Activated naive CD4-positive, alpha-beta T cell (primary cell): ENCODE data around the gene CYRIA.

Source experiments
- DNase-seq, 4 experiments: peaks; one replicate each; lab custom pipeline; 2025; lab: John Stamatoyannopoulos, UW

The CYRIA gene

DNA sequence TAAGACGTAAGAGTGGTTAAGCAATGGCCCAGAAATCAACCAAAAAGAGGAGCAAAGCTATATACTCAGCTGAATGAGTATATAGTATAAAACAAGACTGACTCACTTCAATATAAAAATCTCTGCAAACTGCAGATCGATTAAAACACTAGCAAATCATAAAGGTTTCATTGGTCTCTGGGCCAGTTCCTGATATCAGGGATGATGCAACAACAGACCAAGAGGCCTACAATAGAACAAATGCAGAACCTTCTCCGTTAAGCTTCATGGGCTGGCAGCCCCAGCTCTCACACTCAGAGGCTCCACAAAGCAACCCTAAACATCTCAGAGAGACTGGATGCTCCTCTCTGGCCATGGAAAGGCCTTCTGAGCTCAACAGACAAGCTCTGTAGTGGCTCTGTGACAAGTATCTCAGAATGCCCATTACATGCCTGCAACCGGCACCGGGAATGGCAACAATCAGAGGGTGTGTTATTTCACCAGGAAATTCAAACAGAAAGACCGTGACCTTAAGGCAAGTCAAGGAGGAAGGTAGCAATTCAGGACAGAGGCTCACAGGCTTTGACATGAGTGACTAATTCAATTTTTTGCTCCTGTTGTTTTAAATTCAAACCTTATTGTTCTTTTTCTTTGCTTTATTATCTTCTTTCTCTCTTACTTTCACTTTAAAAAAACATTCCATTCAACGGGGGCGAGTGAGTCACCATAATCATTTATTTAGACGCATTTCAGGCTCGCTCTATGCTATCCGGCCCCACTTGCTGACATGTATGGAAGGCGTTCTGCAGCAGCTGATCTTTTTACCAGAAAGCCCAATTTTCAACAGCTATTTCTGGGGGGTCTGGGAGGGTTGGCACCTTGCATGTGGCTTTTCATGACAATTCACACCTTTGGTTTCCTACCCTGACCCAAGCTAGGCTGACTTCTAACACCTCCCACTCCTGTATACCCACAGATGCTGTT, 15.1 kb downstream of the CYRIA start:
- no peak for DNase-seq

DNA sequence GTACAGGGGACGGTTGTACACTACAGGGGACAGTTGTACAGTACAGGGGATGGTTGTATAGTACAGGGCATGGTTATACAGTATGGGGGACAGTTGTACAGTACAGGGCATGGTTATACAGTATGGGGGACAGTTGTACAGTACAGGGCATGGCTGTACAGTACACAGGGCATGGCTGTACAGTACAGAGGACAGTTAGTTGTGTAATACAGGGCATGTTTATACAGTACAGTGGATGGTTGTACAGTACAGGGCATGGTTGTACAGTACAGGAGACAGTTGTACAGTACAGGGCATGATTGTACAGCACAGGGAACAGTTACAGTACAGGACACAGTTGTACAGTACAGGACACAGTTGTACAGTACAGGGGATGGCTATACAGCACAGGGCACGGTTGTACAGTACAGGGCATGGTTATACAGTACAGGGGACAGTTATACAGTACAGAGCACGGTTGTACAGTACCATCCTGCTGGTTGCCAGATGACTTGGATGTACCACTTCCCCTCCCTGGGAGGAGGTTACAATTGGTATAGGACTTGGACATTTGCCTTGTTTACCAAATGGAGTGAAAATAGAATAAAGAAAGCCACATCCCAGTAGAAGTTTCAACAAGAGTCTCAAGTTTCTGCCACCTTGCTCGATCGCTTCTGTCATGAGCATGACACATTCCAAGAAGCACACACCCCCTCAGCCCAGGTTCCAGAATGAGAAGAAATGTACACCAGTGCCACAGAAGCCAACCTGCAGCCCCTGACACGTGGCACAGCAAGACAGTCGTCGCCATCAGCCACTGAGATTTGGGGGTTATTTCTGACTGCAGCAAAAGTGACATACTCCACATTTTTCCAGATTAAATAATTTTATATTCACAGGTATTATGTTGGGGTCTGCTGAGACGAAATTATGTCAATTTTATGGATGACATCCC, 16.0 kb downstream of the CYRIA start:
- DNase-seq = no peak

DNA sequence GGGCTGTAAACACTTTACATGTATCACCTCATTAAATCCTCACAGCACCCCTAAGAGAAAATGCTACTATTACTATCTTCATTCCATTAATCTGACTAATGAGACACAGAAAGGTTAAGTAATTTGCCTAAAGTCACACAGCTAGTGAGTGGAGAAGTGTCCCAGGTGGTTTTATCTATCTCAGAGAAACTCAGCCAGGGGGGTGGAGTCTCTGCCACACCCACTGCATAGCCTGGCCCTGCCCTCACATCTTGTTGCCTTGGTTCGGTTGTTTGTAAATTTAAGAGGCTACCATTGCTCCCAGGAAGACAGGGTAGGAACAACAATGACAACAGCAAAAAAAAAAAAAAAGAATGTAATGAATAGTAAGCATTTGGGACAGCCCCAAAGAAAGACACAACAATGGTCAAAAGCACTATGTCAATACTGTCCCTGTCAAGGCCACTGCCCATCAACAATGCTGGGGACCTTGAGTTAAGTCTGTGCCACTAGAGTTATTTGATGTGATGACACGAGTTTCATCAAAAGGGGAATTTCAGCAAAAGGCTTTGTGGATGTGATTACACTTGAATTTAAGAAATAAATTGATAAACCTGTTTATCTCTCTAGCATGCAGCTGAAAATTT, 17.5 kb downstream of the CYRIA start:
- DNase-seq = no peak

DNA sequence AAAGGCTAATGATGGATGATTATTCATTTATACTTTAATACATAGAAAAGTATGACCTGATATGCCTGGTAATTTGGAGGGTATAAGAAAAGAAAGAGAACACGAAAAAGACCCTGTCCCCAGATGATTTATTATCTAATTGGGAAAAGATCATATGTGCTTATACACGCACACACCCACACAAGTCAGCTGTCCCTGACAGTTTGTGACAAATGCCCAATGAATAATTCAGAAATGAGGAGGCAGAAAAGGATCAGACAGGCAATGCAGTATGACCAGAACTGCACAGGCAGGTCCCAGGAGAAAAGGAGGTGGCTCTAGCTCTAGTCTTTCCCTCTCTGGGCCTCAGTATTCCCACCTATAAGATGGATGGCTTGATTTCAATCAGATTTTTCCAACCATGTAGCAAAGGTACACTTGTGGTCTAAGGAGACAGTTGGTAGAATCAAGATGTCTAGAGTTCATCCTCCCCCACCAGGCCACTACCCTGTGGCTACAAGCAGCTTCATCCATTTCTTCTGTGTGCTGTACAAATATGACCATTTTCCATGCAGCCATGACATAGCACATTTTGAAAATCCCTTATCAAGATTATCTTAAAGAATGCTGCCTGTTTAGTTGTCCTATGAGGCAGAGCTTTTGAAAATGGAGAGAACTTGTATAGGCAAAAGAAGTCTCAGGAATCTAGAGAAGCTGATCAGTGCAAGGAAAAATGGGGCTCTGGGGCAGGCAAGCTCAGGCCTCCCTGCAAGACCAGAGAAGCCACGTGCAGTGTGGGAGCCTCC, 19.7 kb downstream of the CYRIA start:
- DNase-seq = no peak

DNA sequence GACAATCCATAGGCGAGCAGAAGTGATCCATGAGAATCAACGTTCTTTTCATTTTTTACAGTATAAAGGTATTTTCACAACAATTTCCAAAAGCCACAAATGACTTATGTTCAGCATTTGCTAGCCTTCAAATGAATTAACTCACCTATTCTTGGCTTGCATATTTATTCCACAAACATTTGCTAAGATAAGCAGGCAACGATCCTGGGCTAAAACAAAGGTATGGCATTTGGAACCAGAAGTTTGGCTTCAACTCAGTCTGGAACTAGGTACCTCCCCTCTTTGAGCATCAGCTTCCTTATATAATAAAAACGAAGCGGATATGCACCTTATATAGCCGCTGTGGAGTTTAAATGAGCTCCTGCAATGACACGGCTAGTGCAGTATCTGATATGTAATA, 20.5 kb downstream of the CYRIA start:
- no peak for DNase-seq

DNA sequence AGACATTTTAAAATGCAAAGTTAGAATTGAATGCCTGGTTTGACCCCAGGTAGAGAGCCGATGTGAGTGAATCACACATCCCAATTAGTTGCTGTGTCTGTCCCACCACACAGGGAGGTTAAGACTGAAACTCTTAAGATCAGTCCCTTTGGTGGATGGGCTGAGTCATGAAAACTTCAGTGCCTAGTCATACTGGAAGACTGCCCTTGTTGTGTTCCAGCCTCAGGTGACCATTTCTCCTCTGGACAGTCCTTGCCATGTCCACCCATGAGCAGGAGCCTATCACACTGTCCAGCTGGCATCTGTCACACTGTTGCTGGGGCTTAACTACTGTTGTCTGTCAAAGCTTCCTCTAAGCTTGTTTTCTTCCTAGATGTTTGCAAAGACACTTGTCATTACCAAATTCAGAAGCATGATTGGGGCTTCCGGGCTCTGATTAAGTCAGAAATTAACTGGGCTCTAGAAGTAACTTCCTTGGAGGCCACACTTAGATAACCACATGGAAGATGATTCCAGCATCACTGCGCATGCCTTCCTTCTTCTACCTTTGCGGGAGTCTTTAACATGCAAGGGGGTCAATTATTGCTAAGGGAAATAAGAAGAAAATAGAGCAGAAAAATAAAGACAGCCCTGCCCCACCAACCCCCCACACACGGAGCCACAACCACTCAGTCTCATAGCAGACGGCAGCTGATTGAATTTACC, 21.3 kb downstream of the CYRIA start:
- DNase-seq = no peak

DNA sequence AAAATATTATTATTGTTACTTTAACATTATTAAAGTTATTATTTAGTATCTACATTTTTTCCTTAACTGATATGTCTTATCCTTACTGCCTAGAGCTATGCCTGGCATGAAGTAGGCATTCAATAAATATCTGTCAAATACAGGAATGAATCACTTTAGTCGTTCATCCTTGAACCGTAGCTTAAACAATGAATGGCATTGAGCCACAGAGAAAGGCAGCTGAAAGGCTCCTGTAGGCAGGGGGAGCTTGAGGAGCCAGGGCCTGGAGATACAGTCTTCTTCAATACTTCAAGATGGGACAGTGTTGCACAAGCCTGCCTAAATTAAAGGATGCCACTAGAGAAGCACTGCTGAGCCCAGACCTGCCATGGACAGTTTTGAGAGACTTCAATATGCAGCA, 22.5 kb downstream of the CYRIA start:
- DNase-seq = no peak

DNA sequence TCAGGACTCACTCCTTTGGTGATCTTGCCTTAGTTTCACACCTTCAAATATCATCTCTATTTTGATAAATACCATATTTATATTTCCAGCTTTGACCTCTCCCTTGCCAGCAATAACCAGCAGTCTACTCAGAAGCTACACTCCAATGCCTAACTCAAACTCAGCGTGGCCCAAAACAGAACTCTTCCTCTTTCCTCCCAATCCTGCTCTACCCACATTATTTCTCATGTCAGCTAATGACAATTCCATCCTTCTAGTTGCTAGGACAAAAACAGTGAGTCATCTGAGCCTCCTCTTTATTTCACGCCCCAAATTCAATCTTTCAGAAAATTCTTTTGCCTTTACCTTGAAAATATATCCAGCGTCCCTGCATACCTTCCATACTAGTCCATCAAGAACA, 23.5 kb downstream of the CYRIA start:
- no peak for DNase-seq

DNA sequence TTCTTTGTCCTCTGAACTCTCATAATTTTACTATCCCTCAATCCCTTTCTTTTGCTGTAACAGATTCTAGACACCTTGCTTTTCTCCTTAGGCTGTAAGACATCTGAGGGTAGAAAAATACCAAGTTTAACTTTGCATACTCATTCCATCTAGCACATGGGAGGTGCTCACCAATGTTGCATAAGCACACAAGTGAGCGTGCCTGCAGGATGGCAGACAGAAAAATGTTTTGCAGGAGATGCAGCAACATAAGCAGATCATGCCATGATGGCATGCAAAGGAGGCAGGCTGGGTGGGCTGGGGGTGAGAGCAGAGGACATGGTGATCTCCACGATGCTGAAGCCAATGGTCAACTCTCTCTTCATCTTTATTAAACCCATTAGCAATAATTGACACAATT, 24.1 kb downstream of the CYRIA start:
- DNase-seq = no peak

DNA sequence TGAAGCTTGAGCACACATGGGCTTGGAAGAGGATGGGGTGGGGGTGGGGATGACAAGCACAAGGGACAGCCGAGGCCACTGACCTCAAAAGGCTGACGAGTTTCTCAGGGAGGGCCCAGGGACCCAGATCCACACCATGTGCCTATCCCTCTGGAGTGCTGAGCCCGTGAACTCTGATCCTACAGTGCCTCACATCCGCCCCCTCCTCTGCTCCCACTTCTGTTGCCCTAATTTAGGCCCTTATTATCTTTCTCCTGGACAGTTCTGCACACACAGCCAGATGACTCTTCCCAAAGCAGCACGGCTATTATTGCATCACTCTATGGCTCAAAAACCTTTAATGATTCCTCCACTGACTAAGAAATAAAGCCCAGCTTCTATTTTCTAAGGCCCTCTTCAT, 24.8 kb downstream of the CYRIA start:
- DNase-seq = no peak

DNA sequence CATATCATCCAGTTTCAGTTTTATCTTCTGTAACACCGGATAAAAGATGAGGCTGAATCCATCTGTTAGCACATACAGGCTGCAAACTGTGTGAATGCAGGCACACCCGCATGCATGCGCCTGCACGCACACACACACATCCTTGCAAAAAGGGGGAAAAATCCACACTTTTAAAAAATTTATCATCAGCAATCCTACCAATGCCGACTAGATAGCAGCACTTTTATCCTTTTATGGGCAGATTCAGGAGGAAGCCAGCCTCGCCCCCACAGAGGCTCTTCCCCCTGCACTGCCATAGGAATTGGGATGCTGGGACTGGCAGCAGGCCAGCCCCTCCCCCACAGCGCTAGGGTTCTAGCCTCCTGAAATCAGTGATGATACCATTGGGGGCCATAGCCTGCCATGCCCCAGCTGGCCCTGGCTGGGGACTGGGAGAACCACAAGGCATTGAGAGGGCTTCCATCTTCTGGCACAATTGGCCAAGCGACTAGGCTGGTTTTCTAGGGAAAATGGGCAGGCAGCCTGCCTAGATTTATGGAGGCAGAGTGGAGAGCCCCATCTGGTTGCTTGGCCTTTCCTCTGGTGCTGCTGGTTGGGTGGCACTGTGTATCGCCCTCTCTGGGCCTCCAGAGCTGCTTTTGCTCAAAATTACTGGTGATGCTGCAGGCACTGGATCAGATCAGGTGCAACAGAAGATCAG, 25.5 kb downstream of the CYRIA start:
- DNase-seq = no peak

DNA sequence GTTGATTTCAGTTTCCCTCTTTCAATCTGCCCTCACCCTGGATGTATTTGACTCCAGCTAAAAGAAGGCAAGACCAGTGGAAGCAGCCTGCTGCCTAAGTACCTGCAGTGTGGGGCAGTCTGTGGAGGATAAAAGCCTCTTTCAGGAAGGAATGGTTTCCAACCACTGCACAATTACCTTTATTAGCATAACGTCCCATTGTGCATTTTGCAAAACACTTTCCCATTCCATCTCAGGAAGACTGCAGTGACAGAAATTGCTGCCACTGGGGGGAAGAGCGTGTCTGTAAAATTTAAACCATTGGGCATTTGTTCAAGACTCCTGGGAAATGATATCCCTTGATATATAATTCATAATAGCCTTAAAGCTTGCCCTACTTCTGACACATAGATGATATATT, 26.2 kb downstream of the CYRIA start:
- no peak for DNase-seq

DNA sequence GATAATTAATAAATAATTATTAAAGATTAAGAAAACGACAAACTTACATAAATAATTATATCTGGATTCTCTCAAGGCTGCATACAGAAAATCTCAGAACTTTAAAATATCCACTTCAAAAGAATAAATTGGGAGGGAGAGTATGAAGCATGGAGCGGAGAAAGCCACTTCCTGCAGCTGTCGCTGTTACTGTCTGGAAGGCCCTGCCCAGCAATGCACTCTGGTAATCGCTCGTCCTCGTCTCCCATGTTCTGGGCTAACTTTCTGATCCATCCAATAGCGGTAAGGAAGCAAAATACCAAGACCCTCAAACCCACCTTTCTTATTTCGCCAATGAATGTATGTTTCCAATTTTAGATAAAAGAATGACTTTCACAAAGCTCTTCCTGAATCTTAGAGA, 26.7 kb downstream of the CYRIA start:
- no peak for DNase-seq

DNA sequence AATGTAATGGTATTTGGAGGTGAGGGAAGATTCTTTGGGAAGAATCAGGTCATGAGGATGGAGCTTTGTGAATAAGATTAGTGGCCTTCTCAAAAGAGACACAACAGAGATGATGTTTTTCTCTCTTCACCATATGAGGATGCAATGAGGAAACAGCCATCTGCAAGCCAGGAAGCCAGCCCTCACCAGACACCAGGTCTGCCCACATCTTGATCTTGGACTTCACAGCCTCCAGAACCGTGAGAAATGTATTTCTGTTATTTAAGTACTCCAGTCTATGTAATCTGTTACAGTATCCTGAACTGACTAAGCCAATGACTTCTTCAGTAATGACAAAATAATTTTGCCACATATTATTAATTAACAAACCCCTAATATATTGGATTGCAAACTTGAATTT, 28.3 kb downstream of the CYRIA start:
- no peak for DNase-seq

DNA sequence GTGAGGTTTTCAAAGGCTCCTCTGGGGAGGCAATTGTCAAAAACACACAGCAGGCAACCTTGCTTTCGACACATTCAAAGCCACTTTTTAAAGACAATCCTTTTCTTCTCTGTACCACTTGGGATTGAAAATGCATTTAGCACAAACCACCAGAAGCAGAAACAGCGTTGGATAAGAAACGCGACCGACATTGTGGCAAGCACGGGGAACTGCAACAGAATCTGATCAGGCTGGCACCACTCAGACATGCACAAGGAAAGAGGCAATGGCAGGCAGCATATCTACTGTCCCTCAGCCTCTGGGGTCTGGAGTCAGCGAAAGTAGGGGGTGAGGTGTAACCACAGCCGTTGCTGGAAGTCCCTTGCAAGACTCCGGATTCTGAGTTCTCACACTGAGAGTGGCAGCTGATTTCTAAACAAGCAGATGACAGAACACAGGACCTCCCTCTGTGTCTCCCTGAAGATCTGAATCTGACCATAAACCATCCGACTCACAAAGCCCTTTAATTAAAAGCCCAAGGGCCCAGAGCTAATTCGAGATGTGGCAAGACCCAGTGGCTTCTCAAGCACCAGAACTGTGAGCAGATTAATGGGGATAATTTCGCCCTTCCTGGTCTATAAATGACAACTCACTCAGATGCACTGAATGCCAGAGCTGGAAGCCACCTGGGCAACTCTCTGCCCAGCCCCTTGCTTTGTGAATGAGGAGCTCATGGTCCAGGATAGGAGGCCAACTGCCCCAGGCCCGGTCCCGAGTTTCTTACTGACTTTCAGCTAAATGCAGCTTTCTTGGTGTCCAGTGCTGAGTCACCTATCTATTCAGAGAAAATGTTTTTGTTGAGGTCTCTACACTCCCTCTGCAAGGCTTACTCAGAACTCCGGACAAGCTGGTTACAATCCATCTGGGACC, 29.6 kb downstream of the CYRIA start:
- no peak for DNase-seq

DNA sequence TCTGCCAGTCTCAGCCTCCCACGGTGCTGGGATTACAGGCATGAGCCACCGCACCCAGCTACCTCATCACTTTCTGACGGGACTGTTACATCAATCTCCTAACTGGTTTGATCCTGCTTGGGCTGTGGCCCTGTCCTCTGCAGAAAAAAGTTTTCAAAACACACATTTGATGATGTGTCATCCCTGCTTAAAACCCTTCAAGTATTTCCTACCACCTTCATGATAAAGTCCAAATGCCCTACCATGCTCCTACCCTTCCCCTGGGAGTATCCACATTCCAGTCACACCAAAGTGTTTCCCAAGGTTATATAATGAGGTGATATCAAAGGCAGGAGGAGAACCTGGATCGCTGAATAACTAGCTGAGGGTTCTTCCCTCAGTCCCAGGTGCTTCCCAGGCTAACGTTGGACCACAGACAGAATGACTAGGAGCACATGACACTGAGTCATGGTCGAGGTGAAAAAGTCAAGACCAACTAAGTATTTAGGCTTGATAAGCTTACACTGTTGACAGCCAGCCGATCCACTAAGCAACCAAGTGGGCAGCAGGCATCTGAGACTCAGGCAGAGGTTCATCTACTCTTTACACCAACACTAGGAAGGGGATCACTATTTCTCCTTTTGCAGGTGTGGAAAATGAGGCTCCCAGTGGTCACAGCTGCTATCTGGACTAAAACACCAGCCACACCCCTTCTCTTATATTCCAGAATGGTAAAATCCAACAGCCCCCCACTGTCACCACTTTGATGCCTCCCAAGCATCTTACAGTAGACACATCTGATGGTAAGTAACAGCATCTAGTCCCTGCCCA, 31.8 kb downstream of the CYRIA start:
- DNase-seq = no peak

DNA sequence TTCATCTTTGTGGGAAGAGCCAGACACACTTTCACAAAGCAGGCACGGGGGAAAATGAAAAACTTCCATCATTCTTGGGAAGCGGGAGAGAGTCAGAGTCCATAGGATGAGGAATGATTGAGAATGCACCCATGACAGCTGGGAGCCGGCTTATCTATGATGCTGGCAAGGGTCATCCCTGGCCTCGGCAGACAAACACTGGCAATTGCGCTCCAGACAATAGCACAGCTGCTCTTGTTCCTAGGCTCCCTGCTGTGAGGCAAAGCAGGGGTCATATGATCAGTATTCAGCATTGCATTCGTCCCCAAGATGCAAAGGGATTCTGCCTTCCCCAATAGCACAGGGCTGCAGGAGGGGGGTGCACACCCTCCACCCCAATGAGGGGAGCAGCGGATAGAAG, 33.0 kb downstream of the CYRIA start:
- no peak for DNase-seq

DNA sequence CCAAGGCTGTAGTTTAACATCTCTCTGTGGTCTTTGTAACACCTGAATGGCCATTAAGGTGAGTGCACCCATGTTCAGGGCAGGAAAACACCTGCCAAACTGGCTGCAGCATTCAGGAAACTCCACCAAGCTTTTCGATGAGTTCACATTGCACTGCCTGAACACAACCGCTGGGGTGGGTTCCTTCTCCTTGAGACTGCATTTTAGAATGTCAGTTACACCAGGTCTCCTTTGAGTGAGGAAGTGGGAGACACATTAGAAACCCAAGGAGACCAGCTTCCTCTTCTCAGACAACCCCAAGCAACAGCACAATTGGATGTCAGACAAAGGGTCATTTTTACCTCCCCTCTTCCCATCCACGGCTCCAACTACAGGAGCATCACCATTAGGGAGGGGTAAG, 35.2 kb downstream of the CYRIA start:
- DNase-seq = no peak
